Measurements from ENCODE around the gene WNT1. TPM values are rescaled to one million over a fixed set of nuclear protein-coding genes. Genes with fewer than 3 reads are reported as not detected.

Gene WNT1
- total RNA-seq, 1 experiment from 2014 or later, result not detected

DNA sequence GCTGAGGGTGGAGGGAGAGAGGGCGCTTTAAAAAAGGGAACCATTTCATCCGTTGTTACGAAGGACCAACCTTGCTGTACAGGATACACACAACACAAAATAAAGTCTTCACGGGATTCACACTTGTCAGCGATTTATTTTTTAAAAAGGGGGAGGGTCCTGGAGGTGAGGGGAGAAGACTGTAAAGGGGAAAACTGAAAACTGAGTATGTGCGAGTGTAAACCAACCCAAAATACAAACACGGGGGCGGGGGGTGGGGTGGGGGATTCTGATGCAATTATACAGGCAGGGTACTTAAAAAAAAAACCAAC, 41.0 kb downstream of the WNT1 start:
- no peaks in the 10 kb centered on the region for H3K27me3 ChIP-seq (replicated peaks; ENCODE audit: insufficient read depth, low read depth, low read length, poor library complexity)
- peak overlapping the region; percentile 82 for H3K4me3 ChIP-seq (ENCODE audit: low read depth, low read length, poor library complexity, severe bottlenecking)
- peak overlapping the region; percentile 95 for H3K27ac ChIP-seq (ENCODE audit: low read depth, low read length, poor library complexity, severe bottlenecking)
- no peaks in the 10 kb centered on the region for H3K9me3 ChIP-seq (ENCODE audit: low read depth, low read length, poor library complexity, severe bottlenecking)
- ChIA-PET POLR2A (ENCODE audit: low non-redundant PET) (no interaction called here), CTCF (interaction anchor here (0.6 to 1.0 kb wide), 3 partner anchors 22 to 167 kb away, joined by 3 to 4 read pairs (median 3); no protein-coding TSS in a partner anchor)
- H3K36me3 ChIP-seq (ENCODE audit: insufficient read depth, low read length, poor library complexity, severe bottlenecking), result peaks cover 34% of the 10 kb centered on the region
- BruUV-seq (replicated peaks), result TSS peak; percentile 96
- H3K4me1 ChIP-seq (ENCODE audit: insufficient read depth, low read length, poor library complexity, severe bottlenecking), result peaks cover 16% of the 10 kb centered on the region
- TF ChIP-seq, protein P1, sequence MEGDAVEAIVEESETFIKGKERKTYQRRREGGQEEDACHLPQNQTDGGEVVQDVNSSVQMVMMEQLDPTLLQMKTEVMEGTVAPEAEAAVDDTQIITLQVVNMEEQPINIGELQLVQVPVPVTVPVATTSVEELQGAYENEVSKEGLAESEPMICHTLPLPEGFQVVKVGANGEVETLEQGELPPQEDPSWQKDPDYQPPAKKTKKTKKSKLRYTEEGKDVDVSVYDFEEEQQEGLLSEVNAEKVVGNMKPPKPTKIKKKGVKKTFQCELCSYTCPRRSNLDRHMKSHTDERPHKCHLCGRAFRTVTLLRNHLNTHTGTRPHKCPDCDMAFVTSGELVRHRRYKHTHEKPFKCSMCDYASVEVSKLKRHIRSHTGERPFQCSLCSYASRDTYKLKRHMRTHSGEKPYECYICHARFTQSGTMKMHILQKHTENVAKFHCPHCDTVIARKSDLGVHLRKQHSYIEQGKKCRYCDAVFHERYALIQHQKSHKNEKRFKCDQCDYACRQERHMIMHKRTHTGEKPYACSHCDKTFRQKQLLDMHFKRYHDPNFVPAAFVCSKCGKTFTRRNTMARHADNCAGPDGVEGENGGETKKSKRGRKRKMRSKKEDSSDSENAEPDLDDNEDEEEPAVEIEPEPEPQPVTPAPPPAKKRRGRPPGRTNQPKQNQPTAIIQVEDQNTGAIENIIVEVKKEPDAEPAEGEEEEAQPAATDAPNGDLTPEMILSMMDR (conservative IDR thresholded peaks at IDR 0.05; ENCODE audit: low read depth, low read length), result no peak
- TF ChIP-seq EZH2 (IDR thresholded peaks at IDR 0.05; ENCODE audit: borderline replicate concordance, low read depth, low read length, poor library complexity, severe bottlenecking), result no peak
- intact Hi-C loops (cut with micrococcal nuclease; ENCODE audit: unreplicated experiment), result no loop called here
- DNase-seq (ENCODE audit: low spot score), result no peak

DNA sequence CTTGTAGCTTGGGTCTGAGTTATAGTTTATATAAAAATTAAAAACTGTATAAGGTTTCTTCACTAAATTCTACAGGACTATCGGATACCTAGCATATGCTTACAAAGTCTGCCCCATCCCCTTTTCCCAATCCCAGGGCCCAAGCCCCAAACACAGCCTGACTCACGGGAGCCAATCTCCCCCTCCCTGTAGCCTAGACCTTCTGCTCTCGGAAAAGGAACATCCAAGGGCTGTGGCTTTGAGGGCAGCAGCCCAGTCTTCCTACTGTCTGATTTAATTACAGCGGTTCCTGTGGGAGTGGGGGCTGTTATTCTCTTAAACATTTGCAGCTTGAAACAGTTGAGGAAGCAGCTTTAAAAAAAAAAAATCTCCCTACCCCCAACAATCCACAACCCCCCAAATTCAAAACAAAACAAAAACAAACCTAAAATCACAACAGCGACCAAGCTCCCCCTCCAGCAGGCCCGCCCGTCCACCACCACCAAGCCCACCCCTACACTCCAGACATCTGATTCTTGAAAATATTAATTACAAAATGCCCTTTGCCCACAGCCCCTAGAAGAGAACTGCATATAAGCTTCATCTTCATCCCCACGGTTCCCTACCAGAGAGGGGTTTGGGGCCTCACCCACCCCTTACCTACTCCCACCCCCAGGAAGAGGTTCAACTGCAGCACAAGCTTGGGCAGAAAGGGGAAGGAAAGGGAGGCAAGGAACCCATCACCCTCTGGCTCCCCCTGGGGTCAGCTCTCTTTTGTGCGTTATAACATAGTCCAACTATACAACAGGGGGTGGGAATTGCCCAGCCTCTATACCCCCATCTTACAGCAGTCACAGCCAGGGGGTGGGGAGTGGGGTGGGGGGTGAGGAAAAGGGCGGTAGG, 41.6 kb downstream of the WNT1 start:
- POLR2A ChIA-PET (ENCODE audit: low non-redundant PET), result interaction anchor here (0.6 to 0.7 kb wide), 3 partner anchors 33 to 727 kb away, joined by 7 to 10 read pairs (median 8); no protein-coding TSS in a partner anchor
- H3K27ac ChIP-seq (ENCODE audit: low read depth, low read length, poor library complexity, severe bottlenecking), result peak overlapping the region; percentile 95
- CTCF ChIA-PET, result interaction anchor here (0.6 to 1.0 kb wide), 7 partner anchors 23 to 659 kb away, joined by 3 to 9 read pairs (median 3); no protein-coding TSS in a partner anchor
- H3K9me3 ChIP-seq (ENCODE audit: low read depth, low read length, poor library complexity, severe bottlenecking), result no peaks in the 10 kb centered on the region
- H3K27me3 ChIP-seq (replicated peaks; ENCODE audit: insufficient read depth, low read depth, low read length, poor library complexity), result no peaks in the 10 kb centered on the region
- H3K36me3 ChIP-seq (ENCODE audit: insufficient read depth, low read length, poor library complexity, severe bottlenecking), result peaks cover 40% of the 10 kb centered on the region
- TF ChIP-seq EZH2 (IDR thresholded peaks at IDR 0.05; ENCODE audit: borderline replicate concordance, low read depth, low read length, poor library complexity, severe bottlenecking), result no peak
- TF ChIP-seq, protein P1 (conservative IDR thresholded peaks at IDR 0.05; ENCODE audit: low read depth, low read length), result peak; percentile 48
- H3K4me1 ChIP-seq (ENCODE audit: insufficient read depth, low read length, poor library complexity, severe bottlenecking), result peaks cover 16% of the 10 kb centered on the region
- peak; percentile 61 for DNase-seq (ENCODE audit: low spot score)
- peak overlapping the region; percentile 82 for H3K4me3 ChIP-seq (ENCODE audit: low read depth, low read length, poor library complexity, severe bottlenecking)
- intact Hi-C loops (cut with micrococcal nuclease; ENCODE audit: unreplicated experiment), result no loop called here
- no TSS peak for BruUV-seq (replicated peaks)

DNA sequence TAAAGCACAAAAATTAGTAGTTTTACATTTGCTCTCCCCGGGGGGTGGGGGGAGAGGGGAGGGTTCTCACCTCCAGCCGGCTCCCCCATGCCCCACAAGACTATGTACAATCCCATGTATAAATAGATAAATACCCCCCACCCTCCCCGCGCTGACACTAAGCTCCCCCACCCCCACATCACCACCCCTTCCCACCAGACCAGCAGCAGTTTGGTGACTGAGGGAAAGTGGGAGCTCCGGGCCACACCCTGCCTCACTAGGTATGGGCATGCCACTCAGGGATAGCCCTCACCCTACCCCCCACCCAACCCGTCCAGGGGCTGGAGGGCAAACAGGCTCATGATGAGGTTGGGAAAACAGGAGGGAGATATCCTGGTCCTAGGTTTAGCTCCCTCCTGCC, 42.3 kb downstream of the WNT1 start:
- Histone ChIP-seq H3K27ac (ENCODE audit: low read depth, low read length, poor library complexity, severe bottlenecking) (no peak overlapping the region), H3K27me3 (replicated peaks; ENCODE audit: insufficient read depth, low read depth, low read length, poor library complexity) (no peaks in the 10 kb centered on the region), H3K4me1 (ENCODE audit: insufficient read depth, low read length, poor library complexity, severe bottlenecking) (peaks cover 16% of the 10 kb centered on the region), H3K4me3 (ENCODE audit: low read depth, low read length, poor library complexity, severe bottlenecking) (no peak overlapping the region), H3K9me3 (ENCODE audit: low read depth, low read length, poor library complexity, severe bottlenecking) (no peaks in the 10 kb centered on the region), H3K36me3 (ENCODE audit: insufficient read depth, low read length, poor library complexity, severe bottlenecking) (peaks cover 48% of the 10 kb centered on the region)
- intact Hi-C loops (cut with micrococcal nuclease; ENCODE audit: unreplicated experiment), result no loop called here
- ChIA-PET POLR2A (ENCODE audit: low non-redundant PET) (interaction anchor here (0.6 kb wide), 1 partner anchor 59 kb away, joined by 5 read pairs; no protein-coding TSS in a partner anchor), CTCF (interaction anchor here (0.6 to 1.0 kb wide), 3 partner anchors 22 to 167 kb away, joined by 3 to 9 read pairs (median 4); no protein-coding TSS in a partner anchor)
- TF ChIP-seq, protein P1 (conservative IDR thresholded peaks at IDR 0.05; ENCODE audit: low read depth, low read length), result no peak
- no peak for TF ChIP-seq EZH2 (IDR thresholded peaks at IDR 0.05; ENCODE audit: borderline replicate concordance, low read depth, low read length, poor library complexity, severe bottlenecking)
- DNase-seq (ENCODE audit: low spot score), result no peak
- BruUV-seq (replicated peaks), result no TSS peak

Data from A673 (cell line).